ENCODE measurements around the gene PRKG1. TPM values are rescaled to one million over a fixed set of nuclear protein-coding genes. Genes with fewer than 3 reads are reported as not detected.
A peak's percentile ranks its signal among the peaks of the same experiment; 100 is the strongest.

PRKG1 gene
- total and polyA plus RNA-seq, 2 experiments from 2014 or later: 10.7 to 21.8 TPM

GRCh38 chr10:51892965-51893658, 818.8 kb downstream of the PRKG1 start:
- 86 to 98% methylated on average over 1 of the region's 1 CpG for WGBS, 2 experiments (ENCODE audit: low coverage in 1 of 2, low lambda C conversion rate in 2 of 2, missing lambda C conversion rate in 2 of 2)
- TF ChIP-seq EZH2phosphoT487 (IDR thresholded peaks at IDR 0.05; ENCODE audit: insufficient read depth, low read depth): no peak
- TF ChIP-seq EZH2 (IDR thresholded peaks at IDR 0.05; ENCODE audit: insufficient read depth, poor library complexity, severe bottlenecking): no peak
- in situ Hi-C loops (cut with MboI): no loop called here
- Histone ChIP-seq H2AFZ (no peak overlapping the region), H3K4me2 (ENCODE audit: unreplicated experiment) (no peak overlapping the region), H3K9me3 (ENCODE audit: low read depth) (no peaks in the 10 kb centered on the region), H3K36me3 (ENCODE audit: low read depth) (no peaks in the 10 kb centered on the region), H3F3A (ENCODE audit: insufficient read depth) (peaks cover 37% of the 10 kb centered on the region), H4K20me1 (ENCODE audit: insufficient read depth) (no peaks in the 10 kb centered on the region), H3K9ac (no peak overlapping the region), H3K27ac (no peak overlapping the region), H3K27me3 (replicated peaks; ENCODE audit: insufficient read depth) (no peaks in the 10 kb centered on the region), H3K79me2 (ENCODE audit: insufficient read depth) (no peaks in the 10 kb centered on the region), H3K4me3 (no peak overlapping the region), H3K9me2 (ENCODE audit: insufficient read depth) (no peaks in the 10 kb centered on the region), H3K4me1 (ENCODE audit: insufficient read depth) (peaks cover 39% of the 10 kb centered on the region)
- DNase-seq: peak; percentile 40

GRCh38 chr10:51894771-51895578, 820.7 kb downstream of the PRKG1 start:
- H3K36me3 ChIP-seq (ENCODE audit: low read depth): no peaks in the 10 kb centered on the region
- peaks cover 37% of the 10 kb centered on the region for H3F3A ChIP-seq (ENCODE audit: insufficient read depth)
- WGBS, 2 experiments (ENCODE audit: low coverage in 1 of 2, low lambda C conversion rate in 2 of 2, missing lambda C conversion rate in 2 of 2): 15 to 17% methylated on average over 5 of the region's 5 CpGs
- H3K9ac ChIP-seq: peak overlapping the region; percentile 77
- no peak overlapping the region for H2AFZ ChIP-seq
- H3K27ac ChIP-seq: peak overlapping the region; percentile 95
- no peaks in the 10 kb centered on the region for H4K20me1 ChIP-seq (ENCODE audit: insufficient read depth)
- H3K4me1 ChIP-seq (ENCODE audit: insufficient read depth): peaks cover 39% of the 10 kb centered on the region
- peak; percentile 96 for DNase-seq
- TF ChIP-seq EZH2 (IDR thresholded peaks at IDR 0.05; ENCODE audit: insufficient read depth, poor library complexity, severe bottlenecking) (no peak), EZH2phosphoT487 (IDR thresholded peaks at IDR 0.05; ENCODE audit: insufficient read depth, low read depth) (no peak)
- no peaks in the 10 kb centered on the region for H3K79me2 ChIP-seq (ENCODE audit: insufficient read depth)
- H3K9me3 ChIP-seq (ENCODE audit: low read depth): no peaks in the 10 kb centered on the region
- H3K27me3 ChIP-seq (replicated peaks; ENCODE audit: insufficient read depth): no peaks in the 10 kb centered on the region
- H3K4me2 ChIP-seq (ENCODE audit: unreplicated experiment): peak overlapping the region; percentile 68
- H3K4me3 ChIP-seq: no peak overlapping the region
- H3K9me2 ChIP-seq (ENCODE audit: insufficient read depth): no peaks in the 10 kb centered on the region
- in situ Hi-C loops (cut with MboI): no loop called here

GRCh38 chr10:51896849-51897248, 822.6 kb downstream of the PRKG1 start:
- Histone ChIP-seq H3K9me2 (ENCODE audit: insufficient read depth) (no peaks in the 10 kb centered on the region), H3F3A (ENCODE audit: insufficient read depth) (peaks cover 37% of the 10 kb centered on the region), H3K4me1 (ENCODE audit: insufficient read depth) (peaks cover 39% of the 10 kb centered on the region), H4K20me1 (ENCODE audit: insufficient read depth) (no peaks in the 10 kb centered on the region), H2AFZ (no peak overlapping the region), H3K4me3 (no peak overlapping the region), H3K27ac (peak overlapping the region; percentile 95), H3K4me2 (ENCODE audit: unreplicated experiment) (peak overlapping the region; percentile 78), H3K9ac (peak overlapping the region; percentile 77), H3K79me2 (ENCODE audit: insufficient read depth) (no peaks in the 10 kb centered on the region), H3K9me3 (ENCODE audit: low read depth) (no peaks in the 10 kb centered on the region), H3K27me3 (replicated peaks; ENCODE audit: insufficient read depth) (no peaks in the 10 kb centered on the region), H3K36me3 (ENCODE audit: low read depth) (no peaks in the 10 kb centered on the region)
- 10 to 13% methylated on average over 1 of the region's 1 CpG for WGBS, 2 experiments (ENCODE audit: low coverage in 1 of 2, low lambda C conversion rate in 2 of 2, missing lambda C conversion rate in 2 of 2)
- in situ Hi-C loops (cut with MboI): no loop called here
- peak; percentile 91 for DNase-seq
- TF ChIP-seq EZH2phosphoT487 (IDR thresholded peaks at IDR 0.05; ENCODE audit: insufficient read depth, low read depth) (no peak), EZH2 (IDR thresholded peaks at IDR 0.05; ENCODE audit: insufficient read depth, poor library complexity, severe bottlenecking) (no peak)

- no peaks in the 10 kb centered on the region for H3K9me2 ChIP-seq (ENCODE audit: insufficient read depth)
- H3K4me3 ChIP-seq: no peak overlapping the region
- H3F3A ChIP-seq (ENCODE audit: insufficient read depth): peaks cover 37% of the 10 kb centered on the region
- H3K9me3 ChIP-seq (ENCODE audit: low read depth): no peaks in the 10 kb centered on the region
- peaks cover 39% of the 10 kb centered on the region for H3K4me1 ChIP-seq (ENCODE audit: insufficient read depth)
- H3K79me2 ChIP-seq (ENCODE audit: insufficient read depth): no peaks in the 10 kb centered on the region
- peak overlapping the region; percentile 78 for H3K4me2 ChIP-seq (ENCODE audit: unreplicated experiment)
- peak overlapping the region; percentile 77 for H3K9ac ChIP-seq
- peak overlapping the region; percentile 95 for H3K27ac ChIP-seq
- H3K27me3 ChIP-seq (replicated peaks; ENCODE audit: insufficient read depth): no peaks in the 10 kb centered on the region
- no peaks in the 10 kb centered on the region for H4K20me1 ChIP-seq (ENCODE audit: insufficient read depth)
- in situ Hi-C loops (cut with MboI): no loop called here
- no peak overlapping the region for H2AFZ ChIP-seq
- H3K36me3 ChIP-seq (ENCODE audit: low read depth): no peaks in the 10 kb centered on the region
- WGBS, 2 experiments (ENCODE audit: low coverage in 1 of 2, low lambda C conversion rate in 2 of 2, missing lambda C conversion rate in 2 of 2): 48 to 60% methylated on average over 1 of the region's 1 CpG
- TF ChIP-seq EZH2 (IDR thresholded peaks at IDR 0.05; ENCODE audit: insufficient read depth, poor library complexity, severe bottlenecking) (no peak), EZH2phosphoT487 (IDR thresholded peaks at IDR 0.05; ENCODE audit: insufficient read depth, low read depth) (no peak)
- DNase-seq: peak; percentile 10
Measured at GRCh38 chr10:51897560-51897959, 823.3 kb downstream of the PRKG1 start.

Measured in GM23248 (cell line).